NCI-H226 (cell line): Measurements from ENCODE around the gene MOGAT1.
A peak's percentile ranks its signal among the peaks of the same experiment; 100 is the strongest.
"Not testable (repeated sequence)": the region's sequence is repeated elsewhere in the genome, so short reads cannot be mapped to it uniquely, and the experiment has no call there.

Source experiments
- DNase-seq: peaks from one replicate; pipeline ENCODE4 v3.0.0-alpha.2; 2015

Gene MOGAT1

GRCh38 chr2:222713002-222713401 is 41.5 kb downstream of the MOGAT1 start:
- no peak for DNase-seq

DNA sequence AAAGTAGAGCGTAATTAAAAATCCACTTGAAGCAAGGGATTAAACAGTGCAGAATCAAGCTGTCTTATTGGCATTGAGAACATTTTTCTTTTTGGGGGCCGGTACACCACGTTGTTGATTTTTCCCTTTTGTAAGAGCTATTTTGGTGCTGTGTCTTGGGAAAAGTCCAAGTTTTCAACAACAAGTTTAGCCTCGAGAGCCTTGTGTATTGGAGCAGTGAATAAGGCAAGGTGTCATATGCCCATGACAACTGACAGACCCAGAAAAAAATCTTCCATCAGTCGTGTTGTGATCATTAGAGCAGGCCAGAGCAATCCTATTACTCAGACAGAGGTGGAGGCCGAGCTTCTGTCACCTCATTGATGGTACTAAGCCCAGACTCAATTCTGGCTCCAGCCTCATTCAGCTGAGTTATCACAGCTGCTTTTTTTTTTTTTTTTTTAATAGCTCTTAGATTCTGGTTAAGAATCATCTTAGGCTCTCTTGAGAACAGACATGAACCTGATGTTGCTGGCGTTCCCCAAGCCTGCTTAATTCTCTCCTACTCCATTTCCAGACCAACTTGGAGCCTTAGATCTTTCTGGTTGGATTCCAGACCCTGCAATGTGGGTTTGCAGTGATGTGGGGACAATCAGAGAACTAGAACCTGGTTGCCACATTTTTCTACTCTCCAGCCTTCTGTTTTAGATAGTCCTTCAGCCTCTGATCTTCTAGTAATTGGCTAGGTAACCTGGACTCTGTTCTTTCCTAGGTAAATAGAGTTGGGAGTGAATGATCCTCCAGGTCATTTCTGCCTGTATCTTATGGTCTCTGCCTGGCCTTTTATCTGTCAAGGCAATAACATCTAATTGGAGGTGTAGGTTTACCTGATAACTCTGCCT is 43.1 kb downstream of the MOGAT1 start:
- DNase-seq, result no peak

DNA sequence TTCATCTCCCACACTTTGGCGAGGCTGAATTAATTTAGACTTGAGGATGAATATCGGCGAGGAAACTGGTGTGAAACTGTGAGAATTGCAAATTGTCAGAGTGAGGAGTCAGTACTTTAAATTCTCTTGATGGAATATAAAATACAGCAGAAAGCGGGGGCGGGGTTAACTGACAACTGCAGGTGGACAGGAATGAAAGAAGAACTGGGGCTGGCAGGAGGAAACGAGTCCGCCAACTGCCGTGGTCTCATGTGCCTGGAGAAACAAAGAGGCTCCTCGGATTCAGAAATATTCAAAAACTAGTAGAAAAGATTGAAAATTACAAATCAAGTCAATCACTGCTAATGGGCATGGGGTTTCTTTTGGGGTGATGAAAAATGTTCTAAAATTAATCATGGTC is 44.3 kb downstream of the MOGAT1 start:
- DNase-seq, result no peak

DNA sequence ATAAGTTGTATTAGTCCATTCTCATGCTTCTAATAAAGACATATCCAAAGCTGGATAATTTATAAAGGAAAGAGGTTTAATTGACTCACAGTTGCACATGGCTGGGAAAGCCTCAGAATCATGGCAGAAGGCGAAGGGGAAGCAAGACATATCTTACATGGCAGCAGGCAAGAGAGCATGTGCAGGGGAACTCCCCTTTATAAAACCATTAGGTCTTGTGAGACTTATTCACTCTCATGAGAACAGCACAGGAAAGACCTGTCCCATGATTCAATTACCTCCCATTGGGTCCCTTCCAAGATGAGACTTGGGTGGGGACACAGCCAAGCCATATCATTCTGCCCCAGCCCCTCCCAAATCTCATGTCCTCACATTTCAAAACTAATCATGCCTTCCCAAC is 48.3 kb downstream of the MOGAT1 start:
- not testable (repeated sequence) for DNase-seq

- not testable (repeated sequence) for DNase-seq
Measured at GRCh38 chr2:222721597-222721996, 50.1 kb downstream of the MOGAT1 start.

DNA sequence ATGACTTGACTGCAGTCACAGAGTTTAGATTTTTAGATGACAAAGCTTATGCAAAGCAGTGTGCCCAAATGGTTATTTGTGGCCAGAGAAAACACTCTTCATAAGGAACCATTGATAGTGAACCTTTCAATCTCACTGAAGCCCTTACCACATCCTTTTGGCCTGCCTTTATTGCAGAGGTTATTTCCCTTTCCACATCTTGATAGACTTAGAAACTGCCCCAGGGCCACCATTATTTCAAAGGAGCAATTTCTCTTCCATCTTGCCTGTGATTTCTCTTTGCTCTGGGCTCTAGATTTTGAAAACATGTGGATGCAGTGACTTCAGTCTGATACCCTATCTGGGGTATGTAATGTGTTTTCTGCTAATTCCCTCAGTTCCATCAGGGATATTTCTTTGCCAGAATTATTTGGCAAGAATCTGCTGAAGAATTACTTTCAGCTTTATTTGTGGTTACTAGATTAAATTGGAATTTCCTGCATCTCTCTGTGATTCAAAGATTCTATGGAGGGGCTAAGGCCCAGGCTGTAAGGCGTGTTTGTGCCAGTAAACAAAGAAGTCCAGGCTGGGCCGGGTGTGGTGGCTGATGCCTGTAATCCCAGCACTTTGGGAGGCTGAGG is 51.0 kb downstream of the MOGAT1 start:
- peak; percentile 67 for DNase-seq

GRCh38 chr2:222724208-222724607 is 52.8 kb downstream of the MOGAT1 start:
- DNase-seq, result no peak

GRCh38 chr2:222728621-222729020 is 57.2 kb downstream of the MOGAT1 start:
- no peak for DNase-seq

GRCh38 chr2:222730366-222730999 is 59.0 kb downstream of the MOGAT1 start:
- DNase-seq, result no peak

DNA sequence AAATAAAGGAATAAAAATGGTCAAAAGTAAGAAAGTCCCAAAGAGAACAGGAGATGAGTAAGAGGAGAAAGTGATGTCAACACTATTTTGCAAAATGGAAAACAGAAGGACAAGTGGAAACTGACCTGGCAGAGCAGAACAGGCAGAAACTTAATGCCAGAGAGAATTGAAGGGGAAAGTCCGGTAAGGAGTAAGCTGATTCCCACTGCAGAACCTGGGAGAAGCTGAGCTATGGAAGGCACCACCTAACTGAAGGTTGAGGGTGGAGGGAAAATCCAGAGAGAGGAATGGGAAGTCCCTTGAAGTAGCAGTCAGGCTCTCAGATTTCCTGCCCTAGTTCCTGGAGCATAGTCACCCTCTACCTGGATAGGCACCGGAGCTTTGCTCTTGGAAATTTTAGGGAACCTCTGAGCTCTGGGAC is 59.8 kb downstream of the MOGAT1 start:
- DNase-seq, result no peak

- no peak for DNase-seq
Measured at GRCh38 chr2:222732489-222733178, 61.2 kb downstream of the MOGAT1 start.

DNA sequence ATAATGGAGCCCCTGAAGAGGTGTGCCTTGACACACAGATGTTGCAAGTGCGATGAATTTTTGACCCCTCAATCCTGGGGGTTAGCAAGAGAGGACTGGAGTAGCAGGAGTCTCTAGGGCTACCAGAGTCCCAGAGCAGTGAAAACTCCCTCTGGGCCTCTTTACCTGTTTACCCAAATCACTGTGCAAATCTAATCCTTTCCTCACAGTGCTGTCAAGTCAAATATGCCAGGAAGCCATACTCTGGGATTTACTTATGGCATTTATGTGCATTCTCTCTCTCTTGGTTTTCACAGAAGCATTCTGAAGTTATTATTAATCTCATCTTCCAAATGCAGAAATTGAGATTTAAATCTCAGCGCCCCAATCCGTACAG is 62.0 kb downstream of the MOGAT1 start:
- no peak for DNase-seq

GRCh38 chr2:222733846-222734702 is 62.6 kb downstream of the MOGAT1 start:
- DNase-seq, result no peak

DNA sequence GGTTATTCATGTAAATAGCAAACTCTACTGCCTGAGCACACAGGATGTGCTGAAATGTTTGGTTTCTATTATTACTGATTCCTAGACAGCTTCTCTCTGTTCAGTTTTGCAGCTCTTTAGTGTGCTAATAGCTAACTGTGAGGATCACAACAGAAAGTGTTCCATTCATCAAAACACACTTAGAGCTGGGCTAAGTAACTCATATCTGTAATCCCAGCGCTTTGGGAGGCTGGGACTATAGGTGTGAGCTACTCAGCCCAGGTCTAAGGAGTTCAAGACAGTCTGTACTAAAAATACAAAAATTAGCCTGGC is 63.2 kb downstream of the MOGAT1 start:
- DNase-seq, result no peak

DNA sequence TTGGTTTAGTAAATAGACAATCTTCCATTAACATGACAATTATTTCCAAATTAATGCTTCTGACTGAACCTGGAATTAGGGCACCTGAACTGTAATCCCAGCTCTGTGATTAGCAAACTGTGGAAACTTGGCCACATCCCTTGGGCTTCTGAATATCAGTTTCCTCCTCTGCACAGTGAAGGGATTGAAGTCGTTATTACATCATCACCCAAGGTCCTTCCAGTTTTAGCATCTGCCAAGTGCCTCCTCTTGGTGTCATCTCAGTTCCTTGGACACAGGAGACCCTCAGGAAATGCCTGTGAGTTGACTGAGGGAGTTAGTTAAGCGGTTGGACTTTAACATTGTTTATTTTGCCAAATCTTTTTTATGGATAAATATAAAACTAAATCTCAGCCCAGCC is 64.8 kb downstream of the MOGAT1 start:
- no peak for DNase-seq

DNA sequence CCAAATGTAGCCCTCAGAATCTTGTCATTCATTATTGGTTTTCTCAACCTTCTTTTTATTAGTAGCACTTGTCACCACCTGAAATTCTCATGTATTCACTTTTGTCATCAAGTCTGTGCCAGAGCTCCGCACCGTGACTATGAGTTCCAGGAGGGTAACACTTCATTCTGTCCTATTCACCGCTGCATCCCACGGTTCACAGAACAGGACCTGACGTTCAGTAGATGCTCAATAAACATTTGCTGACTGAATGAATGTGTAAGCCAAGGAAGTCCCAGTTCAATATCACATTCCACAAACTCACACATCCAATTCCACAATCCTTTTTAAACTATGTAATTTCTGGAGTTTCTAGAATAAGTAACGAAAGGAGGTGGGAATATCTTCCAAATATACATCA is 65.5 kb downstream of the MOGAT1 start:
- DNase-seq, result no peak

DNA sequence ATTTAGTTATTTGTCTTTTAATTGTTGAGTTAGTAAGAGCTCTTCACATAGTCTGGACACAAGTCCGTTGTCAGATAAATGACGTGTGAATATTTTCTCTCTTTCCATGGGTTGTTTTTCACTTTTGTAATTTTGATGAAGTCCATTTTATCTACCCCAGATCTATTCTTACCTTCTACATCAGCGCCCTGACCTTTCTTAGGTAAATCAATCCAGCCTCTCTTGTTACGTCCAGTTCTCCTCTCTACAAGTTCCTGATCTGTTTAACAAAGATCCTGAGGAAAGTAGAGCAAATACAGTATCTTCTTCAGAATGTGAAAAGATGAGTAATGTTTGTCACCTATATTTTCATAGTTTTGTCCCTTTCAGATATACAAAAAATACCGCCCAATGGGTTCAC is 66.9 kb downstream of the MOGAT1 start:
- no peak for DNase-seq

DNA sequence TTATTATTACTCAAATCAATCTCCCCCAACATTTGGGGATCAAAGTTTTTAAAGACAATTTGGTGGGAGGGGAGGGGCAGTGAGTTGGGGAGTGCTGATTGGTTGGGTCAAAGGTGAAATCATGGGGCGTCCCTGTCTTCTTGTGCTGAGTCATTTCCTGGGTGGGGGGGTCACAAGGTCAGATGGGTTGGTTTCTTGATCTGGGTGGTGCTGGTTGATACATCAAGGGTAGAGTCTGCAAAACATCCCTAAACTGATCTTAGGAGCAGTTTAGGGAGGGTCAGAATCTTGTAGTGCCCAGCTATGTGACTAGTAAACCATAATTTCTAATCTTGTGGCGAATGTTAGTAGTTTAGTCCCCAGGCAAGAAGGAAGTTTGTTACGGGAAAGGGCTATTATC is 67.4 kb downstream of the MOGAT1 start:
- no peak for DNase-seq

DNA sequence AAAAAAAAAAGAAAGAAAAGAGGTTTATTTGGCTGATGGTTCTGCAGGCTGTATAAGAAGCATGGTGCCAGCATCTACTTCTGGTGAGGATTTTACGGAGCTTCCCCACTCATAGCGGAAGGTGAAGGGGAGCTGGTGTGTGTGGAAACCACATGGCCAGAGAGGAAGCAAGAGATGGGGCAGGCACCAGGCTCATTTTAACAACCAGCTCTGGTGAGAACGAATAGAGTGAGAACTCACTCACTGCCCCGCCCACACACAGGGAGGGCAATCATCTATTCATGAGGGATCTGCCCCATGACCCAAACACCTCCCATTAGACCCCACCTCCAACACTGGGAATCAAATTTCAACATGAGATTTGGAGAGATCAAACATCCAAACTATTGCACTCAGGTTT is 68.5 kb downstream of the MOGAT1 start:
- no peak for DNase-seq

GRCh38 chr2:222743251-222743812 is 71.9 kb downstream of the MOGAT1 start:
- DNase-seq, result no peak

GRCh38 chr2:222745836-222746559 is 74.5 kb downstream of the MOGAT1 start:
- no peak for DNase-seq
